ENCODE data around the gene SMIM38. TPM values are rescaled to one million over a fixed set of nuclear protein-coding genes. Genes with fewer than 3 reads are reported as not detected.

SMIM38 gene
- total RNA-seq, 4 donors from 2014 or later: 0.45 to 2.3 (median 2.0) TPM; not detected in 1

DNA sequence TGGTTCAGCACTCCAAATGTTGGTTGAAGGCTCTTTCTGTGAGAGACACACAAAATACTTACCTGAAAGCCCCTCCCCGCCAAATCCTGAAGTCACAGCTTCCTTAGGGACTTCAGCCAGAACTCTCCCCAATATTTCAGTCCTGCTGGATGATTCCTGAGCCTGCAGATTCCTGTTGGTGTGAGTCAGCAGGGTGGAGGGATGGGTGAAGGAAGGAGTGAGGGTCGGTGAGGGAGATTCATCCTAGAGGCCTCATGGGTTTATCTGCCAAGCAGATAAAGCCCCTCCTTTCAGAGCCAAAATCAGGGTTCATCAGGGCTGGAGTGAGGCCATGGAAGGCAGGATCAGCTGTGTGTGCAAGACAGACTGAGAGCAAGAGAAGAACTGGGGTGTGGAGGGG lies 37.9 kb downstream of the SMIM38 start:
- intact Hi-C loops (cut with DNase I): no loop called here
- Histone ChIP-seq H3K4me3 (replicated peaks in 1 of 3) (no peak overlapping the region), H3K9me3 (no peaks in the 10 kb centered on the region), H3K36me3 (no peaks in the 10 kb centered on the region), H3K27me3 (no peaks in the 10 kb centered on the region), H3K4me1 (peaks cover 0 to 6% of the 10 kb centered on the region in 2 donors), H3K27ac (no peak overlapping the region)
- no peak for TF ChIP-seq POLR2A (IDR thresholded peaks at IDR 0.05)
- TF ChIP-seq, protein P1, sequence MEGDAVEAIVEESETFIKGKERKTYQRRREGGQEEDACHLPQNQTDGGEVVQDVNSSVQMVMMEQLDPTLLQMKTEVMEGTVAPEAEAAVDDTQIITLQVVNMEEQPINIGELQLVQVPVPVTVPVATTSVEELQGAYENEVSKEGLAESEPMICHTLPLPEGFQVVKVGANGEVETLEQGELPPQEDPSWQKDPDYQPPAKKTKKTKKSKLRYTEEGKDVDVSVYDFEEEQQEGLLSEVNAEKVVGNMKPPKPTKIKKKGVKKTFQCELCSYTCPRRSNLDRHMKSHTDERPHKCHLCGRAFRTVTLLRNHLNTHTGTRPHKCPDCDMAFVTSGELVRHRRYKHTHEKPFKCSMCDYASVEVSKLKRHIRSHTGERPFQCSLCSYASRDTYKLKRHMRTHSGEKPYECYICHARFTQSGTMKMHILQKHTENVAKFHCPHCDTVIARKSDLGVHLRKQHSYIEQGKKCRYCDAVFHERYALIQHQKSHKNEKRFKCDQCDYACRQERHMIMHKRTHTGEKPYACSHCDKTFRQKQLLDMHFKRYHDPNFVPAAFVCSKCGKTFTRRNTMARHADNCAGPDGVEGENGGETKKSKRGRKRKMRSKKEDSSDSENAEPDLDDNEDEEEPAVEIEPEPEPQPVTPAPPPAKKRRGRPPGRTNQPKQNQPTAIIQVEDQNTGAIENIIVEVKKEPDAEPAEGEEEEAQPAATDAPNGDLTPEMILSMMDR (IDR thresholded peaks at IDR 0.05): no peak
- DNase-seq: no peak
- 59 to 76% methylated on average over 2 of the region's 2 CpGs for WGBS, 2 donors

DNA sequence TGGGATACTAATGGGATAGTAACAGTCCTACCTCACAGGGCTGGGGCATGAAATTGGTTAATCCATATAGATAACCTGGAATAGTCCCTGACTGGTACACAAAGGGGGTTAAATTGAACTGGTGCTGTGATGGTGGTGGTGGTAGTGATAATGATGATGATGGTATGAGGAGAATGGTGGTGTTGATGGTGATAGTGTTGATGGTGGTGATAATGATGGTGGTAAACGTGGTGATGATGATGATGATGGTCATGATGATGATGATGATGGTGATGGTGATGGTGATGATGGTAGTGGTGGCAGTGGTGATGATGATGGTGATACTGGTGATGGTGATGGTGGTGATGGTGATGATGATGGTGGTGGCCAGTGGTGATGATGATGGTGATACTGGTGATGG lies 38.7 kb downstream of the SMIM38 start:
- no peaks in the 10 kb centered on the region for H3K36me3 ChIP-seq
- no peak overlapping the region for H3K27ac ChIP-seq
- intact Hi-C loops (cut with DNase I): no loop called here
- no peaks in the 10 kb centered on the region for H3K27me3 ChIP-seq
- H3K9me3 ChIP-seq: no peaks in the 10 kb centered on the region
- peaks cover 0 to 6% of the 10 kb centered on the region in 2 donors for H3K4me1 ChIP-seq
- WGBS, 2 donors: 89 to 98% methylated on average over 1 of the region's 1 CpG
- no peak overlapping the region for H3K4me3 ChIP-seq (replicated peaks in 1 of 3)
- TF ChIP-seq POLR2A (IDR thresholded peaks at IDR 0.05): no peak
- TF ChIP-seq, protein P1 (IDR thresholded peaks at IDR 0.05): no peak
- DNase-seq: no peak

DNA sequence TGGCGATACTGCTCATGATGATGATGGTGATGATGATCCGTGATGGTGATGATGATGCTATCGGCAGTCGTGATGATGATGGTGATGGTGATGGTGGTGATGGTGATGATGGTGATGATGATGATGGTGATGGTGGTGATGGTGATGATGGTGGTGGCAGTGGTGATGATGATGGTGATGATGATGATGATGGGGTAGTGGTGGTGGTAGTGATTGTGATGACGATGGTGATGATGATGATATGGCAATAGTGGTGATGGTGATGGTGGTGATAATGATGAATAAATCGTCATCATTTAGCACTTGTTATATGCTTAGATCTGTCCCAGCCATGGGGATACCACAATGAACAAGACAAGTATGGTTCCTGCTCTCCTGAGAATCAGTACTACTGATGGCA lies 39.2 kb downstream of the SMIM38 start:
- H3K27ac ChIP-seq: no peak overlapping the region
- no peak for DNase-seq
- H3K36me3 ChIP-seq: no peaks in the 10 kb centered on the region
- 49 to 50% methylated on average over 4 of the region's 6 CpGs for WGBS, 2 donors
- H3K27me3 ChIP-seq: no peaks in the 10 kb centered on the region
- H3K4me3 ChIP-seq (replicated peaks in 1 of 3): no peak overlapping the region
- H3K4me1 ChIP-seq: peaks cover 0 to 6% of the 10 kb centered on the region in 2 donors
- H3K9me3 ChIP-seq: no peaks in the 10 kb centered on the region
- no peak for TF ChIP-seq POLR2A (IDR thresholded peaks at IDR 0.05)
- TF ChIP-seq, protein P1 (IDR thresholded peaks at IDR 0.05): no peak
- intact Hi-C loops (cut with DNase I): no loop called here

DNA sequence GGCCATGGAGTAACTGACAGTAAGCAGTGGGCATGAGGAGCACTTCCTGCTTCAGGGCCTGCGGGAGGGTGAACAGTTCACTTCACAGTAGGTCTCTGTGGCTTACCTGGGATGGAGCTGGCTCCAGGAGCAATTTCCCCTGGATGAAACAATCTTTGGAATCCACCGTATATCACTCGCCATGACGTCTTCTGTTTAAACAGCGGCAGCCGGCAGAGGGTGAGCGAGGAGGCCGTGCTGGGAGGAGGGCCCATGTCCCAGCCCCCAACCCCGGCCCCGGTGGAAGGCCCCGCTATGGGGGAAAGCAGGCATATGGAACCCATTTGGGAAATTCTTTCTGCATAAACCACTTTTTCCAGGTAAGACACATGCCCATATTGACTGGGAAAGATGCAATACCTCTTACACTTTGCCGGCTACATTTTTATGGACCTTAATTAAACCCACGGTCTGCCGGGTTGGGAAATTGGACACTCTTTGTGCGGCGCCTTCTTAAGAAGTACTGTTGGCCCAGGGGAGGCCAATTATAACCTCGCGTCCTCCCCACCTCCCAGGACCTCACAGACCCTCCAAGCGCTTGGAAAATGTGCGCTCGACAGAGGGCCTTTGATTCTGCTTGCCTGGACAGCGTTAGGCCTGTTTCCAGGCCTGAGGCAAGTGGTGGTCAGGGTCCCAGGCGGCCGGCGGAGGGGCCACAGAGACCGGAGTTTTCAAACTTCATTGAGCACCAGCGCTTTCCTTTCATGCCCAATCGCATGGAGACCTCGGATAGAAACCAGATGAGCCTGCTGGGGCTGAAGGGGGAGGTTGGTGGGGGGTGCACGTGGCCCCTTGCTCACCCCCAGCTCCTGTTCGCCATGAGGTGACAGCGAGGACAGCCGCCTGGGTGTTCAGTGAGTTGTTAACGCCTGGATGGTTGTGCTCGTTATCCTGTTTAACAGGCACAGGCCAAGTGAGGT lies 40.4 kb downstream of the SMIM38 start:
- Histone ChIP-seq H3K36me3 (no peaks in the 10 kb centered on the region), H3K9me3 (no peaks in the 10 kb centered on the region), H3K27me3 (no peaks in the 10 kb centered on the region), H3K27ac (no peak overlapping the region), H3K4me3 (replicated peaks in 1 of 3) (no peak overlapping the region), H3K4me1 (peaks cover 0 to 6% of the 10 kb centered on the region in 2 donors)
- DNase-seq: no peak
- intact Hi-C loops (cut with DNase I): no loop called here
- TF ChIP-seq, protein P1 (IDR thresholded peaks at IDR 0.05): no peak
- 76 to 83% methylated on average over 29 to 34 of the region's 35 CpGs for WGBS, 2 donors

DNA sequence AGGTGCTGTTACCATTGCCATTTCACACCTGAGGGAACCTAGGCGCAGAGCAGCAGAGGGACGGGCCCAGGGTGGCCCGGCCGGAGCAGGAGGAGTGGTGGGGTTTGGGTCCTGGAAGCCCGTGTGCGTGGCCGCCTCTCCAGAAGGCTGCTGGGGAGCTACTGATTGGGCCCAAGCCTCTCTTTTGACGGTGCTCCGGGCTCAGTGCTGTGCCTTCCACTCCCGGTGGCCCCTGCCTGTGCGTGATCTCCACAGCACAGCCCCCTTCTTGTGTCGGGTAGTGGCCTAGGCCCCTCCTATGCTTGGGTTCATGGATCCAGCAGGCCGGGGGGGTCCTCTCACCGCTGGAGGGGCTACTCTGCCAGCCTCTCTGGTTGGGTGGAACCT lies 41.0 kb downstream of the SMIM38 start:
- Histone ChIP-seq H3K4me1 (peaks cover 0 to 6% of the 10 kb centered on the region in 2 donors), H3K4me3 (replicated peaks in 1 of 3) (no peak overlapping the region), H3K27me3 (no peaks in the 10 kb centered on the region), H3K9me3 (no peaks in the 10 kb centered on the region), H3K27ac (no peak overlapping the region), H3K36me3 (no peaks in the 10 kb centered on the region)
- TF ChIP-seq POLR2A (IDR thresholded peaks at IDR 0.05): no peak
- TF ChIP-seq, protein P1 (IDR thresholded peaks at IDR 0.05): no peak
- WGBS, 2 donors: 86 to 88% methylated on average over 8 to 12 of the region's 14 CpGs
- intact Hi-C loops (cut with DNase I): no loop called here
- no peak for DNase-seq
